ENCODE data around the gene ZBED3. TPM values are rescaled to one million over a fixed set of nuclear protein-coding genes. Genes with fewer than 3 reads are reported as not detected.

Gene ZBED3, protein sequence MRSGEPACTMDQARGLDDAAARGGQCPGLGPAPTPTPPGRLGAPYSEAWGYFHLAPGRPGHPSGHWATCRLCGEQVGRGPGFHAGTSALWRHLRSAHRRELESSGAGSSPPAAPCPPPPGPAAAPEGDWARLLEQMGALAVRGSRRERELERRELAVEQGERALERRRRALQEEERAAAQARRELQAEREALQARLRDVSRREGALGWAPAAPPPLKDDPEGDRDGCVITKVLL
- 1 to 10 TPM in 2 of 4 donors, under 1 TPM in 2; 0.53 to 1.2 (median 0.94) TPM for total RNA-seq

DNA sequence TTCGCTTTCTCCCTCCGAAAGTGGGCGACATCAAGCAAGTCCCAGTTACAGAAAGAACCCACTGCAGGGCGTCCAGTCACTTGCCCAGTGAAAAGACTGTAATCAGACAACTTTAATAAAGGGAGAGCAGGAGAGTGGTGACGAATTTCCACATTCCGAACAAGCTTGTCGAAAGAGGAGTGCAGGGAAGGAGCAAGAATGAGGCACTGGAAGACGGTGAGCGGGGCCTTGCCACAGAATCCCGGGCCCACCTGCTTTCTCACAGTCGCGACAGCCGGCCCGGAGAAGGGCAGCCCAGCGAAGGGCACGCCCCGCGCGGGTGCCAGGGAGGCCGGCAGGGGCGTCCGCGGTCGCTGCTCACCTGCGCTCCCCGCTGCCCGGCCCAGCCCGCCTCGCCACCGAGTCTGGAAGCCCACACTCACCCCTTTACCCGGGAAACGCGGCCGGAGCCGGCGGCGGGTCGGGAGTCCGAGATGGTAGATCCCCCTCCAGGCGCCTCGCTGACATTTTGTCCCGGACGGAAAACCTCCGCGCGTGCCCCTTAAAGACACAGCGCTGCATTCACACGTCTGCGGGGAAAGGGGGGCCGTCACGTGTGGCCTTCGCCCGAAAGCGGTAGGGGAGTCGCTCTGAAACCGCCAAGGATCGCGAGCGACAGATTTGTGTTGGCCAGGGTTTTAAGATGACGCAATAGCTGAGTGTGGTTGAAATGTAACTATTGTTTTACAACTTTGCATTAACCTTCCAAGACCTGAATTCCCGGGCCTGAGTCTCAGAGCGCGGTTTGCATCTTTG, at the start of gene ZBED3:
TSS of gene ZBED3 (minus strand) at position 597 of the 795 bp plus-strand sequence. CDS start 9,407 bp downstream, outside the sequence.
- Histone ChIP-seq H3K36me3 (no peaks in the 10 kb centered on the region), H3K27me3 (no peaks in the 10 kb centered on the region), H3K9me3 (no peaks in the 10 kb centered on the region), H3K4me1 (peaks cover 11 to 18% of the 10 kb centered on the region in 2 donors), H3K4me3 (peak within 1 kb of the TSS; percentile 66 to 90 (median 79)), H3K27ac (peak within 1 kb of the TSS; percentile 77 to 90 (median 82))
- DNase-seq (peak; percentile 39 to 56), ATAC-seq (peak; percentile 77 to 85)
- intact Hi-C loops (cut with DNase I; ENCODE audit: low total_unique reads) = loop anchor here (5.0 kb wide), 1 partner anchor 55 kb away; the partner anchor contains the start of gene AGGF1
- TF ChIP-seq, protein P1, sequence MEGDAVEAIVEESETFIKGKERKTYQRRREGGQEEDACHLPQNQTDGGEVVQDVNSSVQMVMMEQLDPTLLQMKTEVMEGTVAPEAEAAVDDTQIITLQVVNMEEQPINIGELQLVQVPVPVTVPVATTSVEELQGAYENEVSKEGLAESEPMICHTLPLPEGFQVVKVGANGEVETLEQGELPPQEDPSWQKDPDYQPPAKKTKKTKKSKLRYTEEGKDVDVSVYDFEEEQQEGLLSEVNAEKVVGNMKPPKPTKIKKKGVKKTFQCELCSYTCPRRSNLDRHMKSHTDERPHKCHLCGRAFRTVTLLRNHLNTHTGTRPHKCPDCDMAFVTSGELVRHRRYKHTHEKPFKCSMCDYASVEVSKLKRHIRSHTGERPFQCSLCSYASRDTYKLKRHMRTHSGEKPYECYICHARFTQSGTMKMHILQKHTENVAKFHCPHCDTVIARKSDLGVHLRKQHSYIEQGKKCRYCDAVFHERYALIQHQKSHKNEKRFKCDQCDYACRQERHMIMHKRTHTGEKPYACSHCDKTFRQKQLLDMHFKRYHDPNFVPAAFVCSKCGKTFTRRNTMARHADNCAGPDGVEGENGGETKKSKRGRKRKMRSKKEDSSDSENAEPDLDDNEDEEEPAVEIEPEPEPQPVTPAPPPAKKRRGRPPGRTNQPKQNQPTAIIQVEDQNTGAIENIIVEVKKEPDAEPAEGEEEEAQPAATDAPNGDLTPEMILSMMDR (IDR thresholded peaks at IDR 0.05 in 4 of 5, conservative IDR thresholded peaks at IDR 0.05 in 1 of 5) = peak in 1 of 5 experiments; percentile 17
- peak in 1 of 2 donors; percentile 19 for TF ChIP-seq POLR2A (IDR thresholded peaks at IDR 0.05)
- in situ Hi-C loops (cut with MboI; ENCODE audit: low sequenced_read_pairs in 4 of 4) = no loop called here

DNA sequence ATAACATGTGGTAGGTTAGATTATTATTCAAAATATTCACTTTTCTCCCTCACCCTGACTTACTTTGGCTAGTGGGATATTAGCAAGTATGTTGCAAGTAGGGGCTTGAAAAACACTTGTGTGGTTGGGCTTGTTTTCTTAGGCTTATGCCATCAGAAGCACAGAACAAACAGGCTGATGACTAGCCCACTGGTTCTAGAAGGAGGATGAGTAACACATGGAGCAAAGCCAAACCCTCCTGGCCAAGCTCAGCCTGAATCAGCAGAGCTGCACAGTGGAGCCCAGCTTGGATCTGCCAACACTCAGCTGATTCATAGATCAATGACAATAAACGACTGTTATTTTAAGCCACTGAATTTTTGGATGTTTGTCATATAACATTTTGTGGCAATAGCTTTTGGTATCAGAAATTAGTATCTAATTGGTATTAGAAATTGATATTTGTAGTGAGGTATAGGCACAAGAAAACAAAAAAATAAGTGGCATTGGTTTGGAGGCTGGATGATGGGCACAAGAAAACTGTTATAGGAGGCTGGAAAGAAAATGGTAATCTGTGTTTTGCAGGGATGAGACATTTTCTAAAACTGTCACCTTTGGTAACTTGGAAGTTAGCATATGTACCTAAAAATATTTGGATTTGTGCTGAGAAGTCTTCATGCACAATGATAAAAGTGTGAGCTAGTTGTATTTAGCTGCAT, 46.1 kb upstream of the ZBED3 start:
- peaks cover 0 to 9% of the 10 kb centered on the region in 2 donors for H3K4me1 ChIP-seq
- peak; percentile 68 to 70 for DNase-seq
- no peaks in the 10 kb centered on the region for H3K9me3 ChIP-seq
- in situ Hi-C loops (cut with MboI; ENCODE audit: low sequenced_read_pairs in 4 of 4) = loop anchor here in 1 of 4 donors (25.0 kb wide), 1 partner anchor 354 kb away; the partner anchor contains the start of gene WDR41
- H3K27ac ChIP-seq = peak overlapping the region in 2 of 4 donors; percentile 36 to 63
- no peaks in the 10 kb centered on the region for H3K27me3 ChIP-seq
- TF ChIP-seq, protein P1 (IDR thresholded peaks at IDR 0.05 in 4 of 5, conservative IDR thresholded peaks at IDR 0.05 in 1 of 5) = no peak
- no peak for TF ChIP-seq POLR2A (IDR thresholded peaks at IDR 0.05)
- intact Hi-C loops (cut with DNase I; ENCODE audit: low total_unique reads) = no loop called here
- peak; percentile 95 to 98 for ATAC-seq
- no peaks in the 10 kb centered on the region for H3K36me3 ChIP-seq
- no peak overlapping the region for H3K4me3 ChIP-seq

DNA sequence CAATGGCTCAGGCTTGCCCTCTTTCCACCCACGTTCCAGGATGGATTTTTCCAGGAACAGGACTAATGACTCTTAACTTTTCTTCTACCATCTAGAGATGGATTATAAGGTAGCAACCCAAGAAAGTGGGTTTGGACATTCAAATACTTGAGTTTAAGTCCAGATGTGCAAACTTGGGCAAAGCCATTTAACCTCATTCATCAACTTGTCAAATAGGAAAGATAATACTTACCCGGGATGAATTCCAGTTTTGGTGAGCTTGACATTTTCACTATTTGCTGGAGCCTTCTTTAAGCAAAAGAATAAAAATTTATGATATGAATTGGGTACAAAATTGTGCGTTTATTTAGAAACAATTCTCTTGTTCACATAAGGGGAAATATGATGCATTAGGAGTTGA, 44.3 kb upstream of the ZBED3 start:
- peaks cover 0 to 9% of the 10 kb centered on the region in 2 donors for H3K4me1 ChIP-seq
- no peak overlapping the region for H3K27ac ChIP-seq
- ATAC-seq (no peak), DNase-seq (no peak)
- no peaks in the 10 kb centered on the region for H3K9me3 ChIP-seq
- no peak overlapping the region for H3K4me3 ChIP-seq
- H3K27me3 ChIP-seq = no peaks in the 10 kb centered on the region
- TF ChIP-seq POLR2A (IDR thresholded peaks at IDR 0.05) = no peak
- TF ChIP-seq, protein P1 (IDR thresholded peaks at IDR 0.05 in 4 of 5, conservative IDR thresholded peaks at IDR 0.05 in 1 of 5) = no peak
- in situ Hi-C loops (cut with MboI; ENCODE audit: low sequenced_read_pairs in 4 of 4) (loop anchor here in 1 of 4 donors (25.0 kb wide), 1 partner anchor 356 kb away; the partner anchor contains the start of gene WDR41), intact Hi-C loops (cut with DNase I; ENCODE audit: low total_unique reads) (no loop called here)
- no peaks in the 10 kb centered on the region for H3K36me3 ChIP-seq

DNA sequence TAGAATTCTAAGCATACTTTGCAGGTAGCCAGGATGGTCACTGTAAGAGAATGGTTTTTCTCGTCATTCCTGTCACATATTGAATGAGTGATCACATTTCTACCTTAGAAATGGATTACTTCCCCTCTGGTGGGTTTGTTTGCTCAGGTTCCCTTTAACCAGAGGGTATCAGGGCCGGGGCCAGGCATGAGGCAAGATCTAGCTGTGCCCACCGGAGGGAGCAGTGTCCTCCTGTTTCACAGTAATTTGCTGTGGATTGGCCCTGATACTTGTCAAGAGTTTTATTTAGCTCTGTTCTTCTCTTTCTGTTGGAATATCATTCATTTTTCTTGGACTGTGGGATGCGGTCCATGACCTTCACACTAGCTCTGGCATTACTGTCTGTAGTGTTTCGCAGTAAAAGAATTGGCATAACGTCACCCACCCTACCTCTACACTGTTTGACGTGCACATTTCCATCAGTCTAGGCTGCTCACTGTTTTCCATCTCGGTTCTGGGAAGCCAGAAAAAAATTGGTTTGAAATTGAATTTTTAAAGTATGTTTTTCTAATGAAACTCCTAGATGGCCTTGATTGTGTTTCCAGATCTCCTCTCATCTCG, 42.4 kb upstream of the ZBED3 start:
- TF ChIP-seq, protein P1 (IDR thresholded peaks at IDR 0.05 in 4 of 5, conservative IDR thresholded peaks at IDR 0.05 in 1 of 5) = no peak
- TF ChIP-seq POLR2A (IDR thresholded peaks at IDR 0.05) = no peak
- H3K4me3 ChIP-seq = no peak overlapping the region
- no peak for DNase-seq
- H3K9me3 ChIP-seq = no peaks in the 10 kb centered on the region
- intact Hi-C loops (cut with DNase I; ENCODE audit: low total_unique reads) (no loop called here), in situ Hi-C loops (cut with MboI; ENCODE audit: low sequenced_read_pairs in 4 of 4) (loop anchor here in 1 of 4 donors (25.0 kb wide), 1 partner anchor 358 kb away; the partner anchor contains the start of gene WDR41)
- no peak overlapping the region for H3K27ac ChIP-seq
- no peak for ATAC-seq
- no peaks in the 10 kb centered on the region for H3K27me3 ChIP-seq
- peaks cover 0 to 9% of the 10 kb centered on the region in 2 donors for H3K4me1 ChIP-seq
- no peaks in the 10 kb centered on the region for H3K36me3 ChIP-seq

All from gastrocnemius medialis (tissue), 4 donors.